CD4-positive, alpha-beta T cell treated with Interleukin-2 at 100 ng/mL for 4 hours (primary cell): ENCODE data around the gene SPIN1.

Experiments
- DNase-seq: peaks from one replicate; pipeline ENCODE4 v3.0.0-alpha.2; 2020; ENCODE audit warnings: low spot score

SPIN1 gene

DNA sequence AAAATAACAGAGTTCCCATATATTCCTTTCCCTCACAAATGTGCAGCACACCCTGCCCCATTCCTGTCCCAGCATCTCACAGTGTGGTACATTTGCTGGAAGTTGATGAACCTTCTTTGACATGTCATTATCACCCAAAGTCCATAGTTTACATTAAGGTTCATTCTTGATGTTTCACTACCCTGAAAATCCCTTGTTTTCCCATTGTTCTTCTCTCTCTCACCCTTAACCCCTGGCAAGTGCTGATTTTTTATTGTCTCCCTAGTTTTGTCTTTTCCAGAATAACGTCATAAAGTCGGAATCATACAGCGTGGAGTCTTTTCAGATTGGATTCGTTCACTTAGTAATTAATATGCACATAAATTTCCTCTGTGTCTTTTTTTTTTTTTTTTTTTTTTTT is 48.1 kb downstream of the SPIN1 start:
- DNase-seq: no peak

DNA sequence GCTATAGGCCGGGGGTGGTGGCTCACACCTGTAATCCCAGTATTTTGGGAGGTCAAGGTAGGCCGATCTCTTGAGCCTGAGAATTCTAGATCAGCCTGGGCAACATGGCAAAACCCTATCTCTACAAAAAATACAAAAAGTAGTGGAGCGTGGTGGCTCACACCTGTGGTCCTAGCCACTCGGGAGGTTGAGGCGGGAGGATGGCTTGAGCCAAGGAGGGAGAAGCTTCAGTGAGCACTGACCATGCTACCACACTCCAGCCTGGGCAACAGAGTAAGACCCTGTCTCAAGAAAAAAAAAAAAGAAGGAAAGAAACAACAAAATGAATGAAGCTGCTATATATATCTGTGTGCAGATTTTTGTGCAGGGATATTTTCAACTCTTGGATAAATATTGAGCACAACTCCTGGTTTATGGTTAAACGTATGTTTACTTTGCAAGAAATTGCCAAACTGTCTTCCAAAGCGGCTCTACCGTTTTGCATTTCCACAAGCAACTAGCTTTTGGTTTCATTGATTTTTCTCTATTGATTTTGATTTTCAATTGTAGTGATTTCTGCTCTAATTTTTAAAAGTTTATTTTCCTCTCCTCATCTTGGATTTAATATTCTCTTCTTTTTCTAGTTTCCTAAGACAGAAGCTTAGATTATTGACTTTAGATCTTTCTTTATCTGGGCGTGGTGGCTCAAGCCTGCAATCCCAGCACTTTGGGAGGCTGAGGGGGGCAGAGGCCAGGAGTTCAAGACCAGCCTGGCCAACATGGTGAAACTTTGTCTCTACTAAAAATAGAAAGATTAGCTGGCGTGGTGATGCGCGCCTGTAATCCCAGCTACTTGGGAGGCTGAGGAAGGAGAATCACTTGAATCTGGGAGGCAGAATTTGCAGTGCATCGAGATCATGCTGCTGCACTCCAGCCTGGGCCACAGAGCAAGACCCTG is 49.2 kb downstream of the SPIN1 start:
- no peak for DNase-seq

DNA sequence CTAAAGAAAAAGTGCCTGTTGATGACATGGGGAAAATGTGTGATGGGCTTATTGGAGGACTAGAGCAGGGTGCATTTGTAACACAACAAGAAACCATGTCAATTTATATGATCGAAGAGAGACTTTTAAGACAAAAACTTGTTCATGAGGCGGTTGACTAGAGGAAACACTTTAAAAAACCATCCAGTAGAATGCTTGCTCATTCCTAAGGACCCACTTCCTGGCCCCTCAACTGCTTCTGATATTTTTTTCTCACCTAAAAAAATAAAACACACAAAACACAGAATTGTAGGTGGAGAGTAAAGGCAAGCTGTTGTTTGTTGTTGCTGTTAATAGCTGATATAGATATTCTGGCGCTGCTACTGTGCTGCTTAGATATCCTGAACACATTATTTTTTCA is 50.6 kb downstream of the SPIN1 start:
- no peak for DNase-seq

DNA sequence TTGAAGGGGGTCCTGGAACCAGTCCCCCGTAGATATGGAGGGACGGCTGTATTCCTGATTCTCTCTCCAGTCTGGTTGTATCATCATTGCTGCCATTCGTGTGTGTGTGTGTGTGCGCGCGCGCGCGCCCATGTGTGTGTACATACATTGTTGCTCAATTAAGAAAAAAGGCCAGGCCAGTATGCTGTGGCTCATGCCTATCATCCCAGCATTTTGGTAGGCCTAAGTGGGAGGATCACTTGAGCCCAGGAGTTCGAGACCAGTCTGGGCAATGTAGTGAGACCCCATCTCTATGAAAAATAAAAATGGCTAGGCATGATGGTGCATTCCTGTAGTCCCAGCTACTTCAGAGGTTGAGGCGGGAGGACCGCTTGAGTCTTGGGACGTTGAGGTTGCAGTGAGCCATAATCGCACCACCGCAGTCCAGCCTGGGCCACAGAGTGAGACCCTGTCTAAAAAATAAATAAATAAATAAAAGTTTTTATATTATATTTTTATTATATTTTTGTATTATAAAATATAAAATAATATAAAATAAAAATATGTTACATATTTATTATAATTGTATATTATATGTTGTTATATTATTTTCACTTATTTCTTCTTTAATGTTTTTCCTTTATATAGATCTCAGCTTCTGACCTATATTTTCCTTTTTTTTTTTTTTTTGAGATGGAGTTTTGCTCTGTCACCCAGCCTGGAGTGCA is 53.2 kb downstream of the SPIN1 start:
- DNase-seq: no peak

DNA sequence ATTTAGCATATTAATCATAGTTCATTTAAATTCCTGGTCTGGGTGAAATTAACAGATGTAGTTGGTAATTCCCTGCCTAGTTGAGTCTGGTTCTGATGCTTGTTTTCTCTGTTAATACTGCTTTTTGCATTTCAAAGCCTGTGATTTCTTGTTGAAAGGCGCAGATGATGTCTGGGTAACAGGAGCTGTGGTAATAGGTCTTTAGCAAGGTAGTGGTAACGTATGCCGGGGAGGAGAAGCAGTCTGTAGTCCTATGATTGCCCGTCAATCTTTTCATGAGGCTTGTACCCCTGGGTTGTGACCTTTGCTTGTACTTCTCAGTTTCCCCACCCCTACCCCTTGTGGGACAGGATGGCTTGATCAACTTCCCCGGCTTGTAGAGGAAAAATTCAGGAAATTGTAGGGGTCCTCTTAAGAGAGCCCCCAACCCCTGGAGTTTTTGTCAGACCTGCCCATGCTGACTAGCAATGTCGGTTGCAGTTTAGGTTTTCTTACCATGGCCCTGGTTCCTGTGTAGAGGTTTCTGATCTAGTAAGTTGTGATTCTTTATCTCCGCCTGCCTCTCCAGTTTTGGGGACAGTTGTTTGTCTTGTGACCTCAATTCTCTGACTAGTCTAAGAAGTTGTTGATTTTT is 55.4 kb downstream of the SPIN1 start:
- DNase-seq: no peak

DNA sequence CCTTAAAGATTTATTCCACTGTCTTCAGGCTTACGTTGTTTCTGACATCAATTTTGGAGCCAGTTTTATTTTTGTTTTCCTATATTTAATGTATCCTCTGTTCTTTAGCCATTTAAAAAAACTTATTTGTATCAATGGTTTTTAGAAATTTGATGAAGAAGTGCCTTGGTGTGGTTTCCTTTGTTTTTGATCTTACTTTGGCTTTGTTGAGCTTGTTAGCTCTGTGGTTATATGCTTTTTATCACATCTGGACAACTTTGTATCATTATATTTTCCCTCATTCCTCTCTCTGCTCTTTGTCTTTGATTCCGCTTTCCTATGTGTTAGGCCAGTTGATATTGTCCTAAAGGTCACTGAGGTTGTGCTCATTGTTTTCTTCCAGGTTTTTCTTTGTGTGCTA is 58.5 kb downstream of the SPIN1 start:
- no peak for DNase-seq

DNA sequence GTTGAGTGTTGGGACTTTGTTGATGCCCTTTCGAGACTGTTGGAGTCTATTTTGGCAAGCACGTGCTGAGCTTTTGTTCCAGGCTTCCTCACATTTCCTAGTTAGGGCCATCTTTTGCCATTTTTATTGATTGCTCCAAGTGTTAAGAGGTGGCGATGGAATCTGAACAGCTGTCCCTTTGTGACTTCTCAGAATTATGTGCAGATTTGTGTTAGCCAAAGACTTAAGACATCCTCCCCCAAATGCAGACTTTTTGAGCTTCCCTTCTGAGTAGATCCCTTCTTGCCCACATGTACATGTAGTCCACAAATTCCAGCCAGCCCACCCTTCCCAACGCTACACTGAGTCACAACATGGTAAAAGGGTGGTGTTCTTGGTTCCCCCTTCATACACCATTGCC is 59.2 kb downstream of the SPIN1 start:
- DNase-seq: no peak

DNA sequence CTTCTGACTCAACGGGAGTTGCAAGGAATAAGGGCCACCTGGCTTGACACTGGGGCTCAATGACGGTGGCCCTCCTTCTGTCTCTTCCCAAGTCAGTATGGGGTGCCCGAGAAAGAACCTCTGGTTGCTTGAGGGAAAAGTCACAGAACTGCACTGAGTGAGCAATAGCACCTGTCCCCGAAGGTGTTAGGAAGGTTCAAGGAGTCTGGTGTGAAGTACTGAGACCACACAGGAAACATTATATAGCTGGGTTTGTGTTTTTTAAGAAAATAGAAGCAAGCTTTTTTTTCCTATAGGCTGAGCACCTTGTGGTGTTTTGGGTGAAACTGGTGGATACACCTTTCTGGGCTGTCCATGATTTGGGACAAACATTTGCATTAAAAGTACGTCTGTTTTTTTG is 62.9 kb downstream of the SPIN1 start:
- DNase-seq: no peak

DNA sequence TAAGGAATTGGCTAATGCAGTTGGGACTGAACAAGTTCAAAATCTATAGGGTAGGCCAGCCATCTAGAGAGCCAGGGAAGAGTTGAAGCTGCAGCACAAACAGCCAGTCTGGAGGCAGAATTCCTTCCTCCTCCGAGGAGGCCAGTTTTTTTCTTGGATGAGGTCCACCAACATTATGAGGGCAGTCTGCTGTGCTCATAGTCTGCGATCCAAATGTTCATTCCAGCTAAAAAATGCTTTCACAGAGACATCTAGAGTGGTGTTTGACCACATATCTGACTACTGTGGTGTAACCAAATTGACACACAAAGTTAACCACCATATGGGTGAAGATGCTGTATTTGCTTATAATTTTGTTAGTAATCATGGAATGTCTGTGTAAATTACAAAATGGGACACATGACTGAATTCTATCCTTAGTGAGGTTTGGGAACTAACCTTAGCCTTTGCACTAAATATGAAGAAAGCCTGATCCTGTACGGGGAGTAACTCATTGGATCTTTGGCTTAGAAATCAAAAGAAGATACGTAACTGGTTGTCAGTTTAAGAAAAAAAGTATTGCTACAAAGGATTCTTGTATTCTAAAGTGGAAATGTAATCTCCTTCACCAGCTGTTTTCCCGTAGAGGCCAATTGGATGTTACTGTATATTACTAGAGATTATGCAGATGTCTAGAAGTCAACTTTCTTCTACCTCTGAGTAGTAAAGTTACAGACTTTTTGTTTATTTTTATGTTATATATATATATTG is 70.6 kb downstream of the SPIN1 start:
- DNase-seq: no peak

DNA sequence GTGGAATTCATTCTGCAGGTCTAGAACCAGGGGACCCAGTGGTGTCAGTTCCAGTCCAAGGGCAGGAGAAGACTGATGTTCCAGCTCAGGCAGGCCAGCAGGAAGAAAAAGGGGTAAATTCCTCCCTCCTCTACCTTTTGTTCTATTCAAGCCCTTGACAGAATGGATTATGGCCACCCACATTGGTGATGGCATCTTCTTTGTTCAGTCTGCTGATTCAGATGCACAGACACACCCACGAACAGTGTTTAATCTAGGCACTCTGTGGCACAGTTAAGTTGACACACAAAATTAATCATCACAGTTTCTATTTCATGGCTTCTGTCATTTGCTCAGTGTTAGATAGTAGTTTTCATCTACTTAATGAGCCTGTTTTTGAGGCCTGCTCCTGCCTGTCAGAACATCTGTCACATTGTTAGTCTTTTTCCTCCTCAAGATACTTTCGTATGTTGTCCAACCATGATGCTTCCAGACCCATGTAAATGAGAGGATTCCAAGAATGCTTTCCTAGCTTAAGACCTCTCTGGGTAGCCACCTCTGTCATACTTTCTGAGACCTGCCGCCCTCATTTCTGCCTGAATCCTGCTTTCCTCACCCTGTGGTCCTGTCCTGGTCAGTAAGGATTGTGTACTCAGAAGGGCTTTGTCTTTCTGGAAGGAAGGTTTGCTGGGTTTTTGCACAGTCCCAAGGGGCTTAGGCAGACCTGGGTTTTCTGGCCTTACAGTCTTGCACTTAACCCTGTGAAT is 72.5 kb downstream of the SPIN1 start:
- DNase-seq: no peak

DNA sequence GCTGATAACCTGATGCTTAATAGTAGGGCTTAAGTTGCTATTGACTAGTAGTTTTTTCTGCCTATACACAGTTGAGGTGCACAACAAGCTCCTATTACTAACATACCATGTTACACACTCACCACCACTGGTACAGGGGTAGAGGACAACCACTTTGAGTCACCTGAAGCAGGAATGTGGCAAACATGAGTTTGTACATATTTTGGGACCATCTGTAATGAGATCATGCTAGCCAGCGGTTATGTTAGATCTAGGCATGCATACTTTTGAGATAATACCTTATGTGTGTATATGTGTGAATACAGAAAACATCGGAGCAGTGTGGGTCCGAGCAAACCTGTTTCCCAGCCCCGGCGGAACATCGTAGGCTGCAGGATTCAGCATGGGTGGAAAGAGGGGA is 73.9 kb downstream of the SPIN1 start:
- DNase-seq: no peak

DNA sequence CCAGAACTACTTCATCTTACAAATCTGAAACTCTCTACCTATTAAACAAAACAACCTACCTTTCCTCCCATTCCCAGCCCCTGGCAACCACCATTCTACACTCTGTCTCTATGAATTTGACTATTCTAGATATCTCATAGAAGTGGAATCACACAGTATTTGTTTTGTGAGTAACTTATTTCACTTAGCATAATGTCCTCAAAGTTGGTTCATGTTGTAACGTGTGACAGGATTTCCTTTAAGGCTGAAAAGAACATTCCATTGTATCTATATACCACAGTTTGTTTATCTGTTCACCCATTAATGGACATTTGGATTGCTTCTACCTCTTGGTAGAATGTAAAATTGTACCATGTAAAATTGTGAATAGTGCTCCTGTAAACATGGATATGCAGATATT is 76.6 kb downstream of the SPIN1 start:
- DNase-seq: no peak

DNA sequence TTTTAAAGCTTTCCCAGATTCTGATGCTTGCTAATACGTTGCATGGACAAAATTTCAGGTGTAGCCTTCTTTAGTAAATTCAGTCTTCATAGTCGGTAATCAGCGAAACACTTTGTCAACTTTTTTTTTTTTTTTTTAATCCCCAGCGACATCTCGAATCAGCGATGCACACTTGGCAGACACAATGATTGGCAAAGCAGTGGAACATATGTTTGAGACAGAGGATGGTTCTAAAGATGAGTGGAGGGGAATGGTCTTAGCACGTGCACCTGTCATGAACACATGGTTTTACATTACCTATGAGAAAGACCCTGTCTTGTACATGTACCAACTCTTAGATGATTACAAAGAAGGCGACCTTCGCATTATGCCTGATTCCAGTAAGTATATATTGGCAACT is 80.0 kb downstream of the SPIN1 start:
- no peak for DNase-seq

DNA sequence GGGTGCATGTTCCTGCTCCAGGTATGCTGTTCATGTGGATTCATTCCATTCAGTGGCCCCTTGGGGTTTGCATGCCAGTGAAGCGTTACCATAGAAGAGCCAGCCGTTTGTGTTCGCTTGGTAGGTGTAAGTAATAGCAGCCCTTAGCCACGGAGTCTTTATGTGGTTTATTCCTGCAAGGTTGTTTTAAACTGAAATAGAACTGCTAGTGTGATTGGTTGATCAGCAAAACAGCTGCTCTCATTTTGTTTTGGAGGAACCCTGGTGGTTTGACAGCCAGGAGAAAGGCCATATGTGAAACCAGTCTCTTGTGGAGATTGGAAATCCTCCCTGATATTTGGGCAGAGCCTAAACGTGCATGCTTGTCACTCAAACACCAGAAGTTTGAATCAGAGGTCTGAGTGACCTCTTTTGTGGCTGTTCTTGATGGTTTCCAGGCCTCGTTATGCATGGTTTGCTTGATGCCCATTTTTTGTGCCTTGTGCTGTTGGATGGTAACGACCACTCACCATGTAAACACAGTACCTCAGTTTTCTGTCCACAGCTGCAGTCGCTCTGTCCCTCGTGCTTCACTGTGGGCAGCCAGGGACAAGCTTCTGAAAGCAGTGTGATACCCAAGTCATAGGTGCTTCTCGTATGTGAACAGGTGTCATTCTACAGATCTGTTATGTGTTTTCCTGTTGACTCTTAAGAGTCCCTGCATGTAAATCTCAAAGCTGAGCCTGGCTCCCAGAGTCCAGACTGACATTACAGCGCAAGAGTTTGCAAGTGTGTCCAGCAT is 88.4 kb downstream of the SPIN1 start:
- DNase-seq: no peak

DNA sequence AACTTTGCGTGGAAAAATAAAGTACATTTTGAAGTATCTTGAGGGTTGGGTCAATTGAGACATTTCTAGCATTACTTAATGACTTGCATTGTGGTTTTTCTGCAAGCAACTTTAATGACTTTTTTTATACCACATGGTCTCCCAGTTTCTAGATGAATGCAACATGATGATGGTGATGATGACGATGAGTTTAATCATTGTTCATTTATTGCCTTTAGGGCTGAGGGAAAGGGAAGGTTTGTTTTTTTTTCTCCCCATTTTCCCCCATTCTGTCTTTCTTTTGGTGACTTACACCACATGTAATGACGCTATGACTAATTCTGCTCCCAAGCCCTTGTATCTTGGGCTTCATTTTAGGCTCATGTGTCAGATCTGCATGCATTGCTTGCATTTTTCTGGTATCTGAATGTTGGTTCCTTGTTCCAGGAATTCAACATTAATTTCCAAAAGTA is 89.1 kb downstream of the SPIN1 start:
- no peak for DNase-seq

DNA sequence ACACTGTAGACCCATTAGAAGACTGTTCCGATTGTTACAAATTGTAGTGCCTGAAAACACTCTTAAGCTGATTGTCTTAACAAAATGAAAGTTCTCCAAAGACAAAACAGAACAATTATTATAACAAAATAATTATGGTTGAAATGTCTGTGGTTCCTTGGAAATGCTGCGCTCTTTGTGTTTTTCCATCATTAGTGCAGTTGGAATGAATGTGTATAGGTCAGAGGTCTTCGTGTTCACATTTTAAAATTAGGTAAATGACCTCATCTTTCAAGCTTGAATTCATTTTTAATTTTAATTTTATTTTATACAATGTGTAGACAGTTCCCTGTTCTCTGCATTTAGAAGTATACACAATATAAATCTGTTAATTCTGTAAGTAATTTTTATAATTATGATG is 90.0 kb downstream of the SPIN1 start:
- no peak for DNase-seq

DNA sequence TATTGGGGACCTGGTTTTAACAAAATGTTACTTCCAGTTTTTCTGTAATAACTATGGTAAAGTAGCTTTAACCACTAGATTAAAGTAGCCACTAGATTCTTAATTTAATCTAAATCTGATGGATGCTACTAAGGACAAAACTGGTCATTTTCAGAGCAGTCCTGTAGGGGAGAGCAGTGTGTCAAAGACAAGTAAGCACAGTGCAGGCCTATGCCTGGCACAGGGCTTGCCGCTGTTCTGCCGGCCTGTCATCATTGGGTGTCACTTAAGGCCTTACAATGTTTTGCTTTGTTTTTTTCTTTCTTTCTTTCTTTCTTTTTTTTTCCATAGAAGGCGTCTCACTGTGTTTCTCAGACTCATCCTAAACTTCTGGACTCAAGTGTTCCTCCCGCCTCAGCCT is 93.7 kb downstream of the SPIN1 start:
- no peak for DNase-seq

DNA sequence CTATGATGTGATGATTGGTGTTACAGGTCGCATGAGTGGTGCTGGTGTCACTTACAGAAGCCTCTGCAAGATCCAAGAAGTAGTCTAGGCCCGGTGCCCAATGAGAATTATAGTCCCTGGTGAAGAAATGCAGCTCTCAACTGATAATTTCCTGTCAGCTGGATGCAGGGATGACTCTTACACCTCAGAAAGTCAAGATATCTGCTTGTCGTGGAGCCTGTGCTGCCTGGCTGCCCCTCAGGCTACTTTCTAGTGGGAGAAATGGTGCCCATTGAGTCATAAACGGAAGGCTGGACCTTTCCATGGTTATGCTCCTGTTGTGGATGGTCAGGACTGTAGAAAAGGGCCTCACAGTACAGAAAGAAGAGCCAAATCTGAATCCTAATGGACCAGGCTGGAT is 99.9 kb downstream of the SPIN1 start:
- DNase-seq: no peak

DNA sequence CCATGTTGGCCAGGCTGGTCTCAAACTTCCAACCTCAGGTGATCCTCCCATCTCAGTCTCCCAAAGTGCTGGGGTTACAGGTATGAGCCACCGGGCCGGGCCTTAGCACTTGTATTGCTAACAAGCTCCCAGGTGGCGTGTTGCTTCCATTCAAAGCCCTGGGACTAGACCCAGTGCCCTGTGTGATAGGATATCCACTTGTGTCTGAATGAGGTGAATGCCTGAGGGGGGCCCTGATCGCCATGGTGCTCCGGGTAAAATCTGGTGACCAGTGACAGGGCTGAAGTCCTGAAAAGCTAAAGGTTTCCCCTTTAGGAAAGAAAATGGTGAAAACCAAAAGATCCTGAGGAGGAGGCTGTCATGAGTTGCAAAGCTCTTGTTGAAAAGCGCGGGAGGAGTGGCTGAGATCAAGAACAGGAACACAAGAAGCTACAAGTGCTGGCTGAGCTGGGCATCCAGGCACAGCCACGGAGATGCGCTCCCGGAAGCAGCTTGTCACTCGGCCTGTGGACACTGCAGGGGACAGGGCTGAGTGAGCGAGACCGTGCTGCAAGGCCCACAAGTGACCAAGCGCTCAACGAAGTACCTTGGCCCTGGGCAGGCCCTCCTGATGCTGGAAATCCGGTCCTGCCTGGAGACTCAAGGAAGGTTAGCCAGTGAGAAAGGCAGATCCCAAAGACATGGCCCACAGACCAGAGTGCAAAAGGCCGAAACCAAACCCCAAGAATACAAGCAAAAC is 106.9 kb downstream of the SPIN1 start:
- no peak for DNase-seq

DNA sequence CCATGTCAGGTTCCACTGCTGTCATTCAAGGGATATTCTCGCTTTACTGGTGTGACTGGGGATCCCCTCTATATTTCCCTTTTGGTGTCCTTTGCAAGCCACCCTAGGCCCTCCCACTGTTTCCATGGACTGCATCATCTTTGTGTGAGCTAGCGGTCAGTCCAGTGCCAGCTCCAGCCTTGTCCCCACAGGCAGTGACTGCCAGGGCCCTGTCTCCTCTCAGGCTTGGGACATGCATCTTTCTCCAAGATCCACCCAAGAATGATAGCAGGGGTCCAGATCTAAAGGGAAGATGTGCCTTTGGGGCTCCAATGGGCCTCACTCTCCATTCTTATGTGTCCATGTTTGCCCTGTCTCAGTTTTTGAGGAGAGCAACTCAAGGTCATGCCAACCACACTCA is 109.0 kb downstream of the SPIN1 start:
- DNase-seq: no peak
